Right forelimb (tissue), 1 donor: Measurements from ENCODE around the gene MS4A18.

Experiments
- DNase-seq: peaks from one replicate; pipeline ENCODE4 v3.0.0-alpha.2; 2018

Gene MS4A18

DNA sequence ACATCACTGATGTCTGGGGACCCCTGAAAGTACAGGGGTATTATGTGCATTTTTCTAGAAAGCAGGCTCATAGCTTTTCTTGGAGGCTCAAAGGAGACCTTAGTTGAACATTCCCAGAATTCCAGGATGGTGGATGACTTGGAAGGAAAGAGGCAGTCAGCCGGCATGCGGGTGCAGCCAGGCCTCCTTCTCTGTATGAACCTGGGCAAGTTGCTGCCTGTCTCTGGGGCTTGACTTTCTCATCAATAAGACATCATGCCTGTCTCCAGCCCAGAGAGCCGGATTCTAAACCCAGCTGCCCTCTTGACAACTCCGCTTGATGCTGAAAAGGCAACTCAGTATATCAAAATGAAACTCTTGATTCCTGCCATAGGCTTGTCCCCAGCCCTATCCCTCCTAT lies 44.8 kb downstream of the MS4A18 start:
- no peak for DNase-seq

DNA sequence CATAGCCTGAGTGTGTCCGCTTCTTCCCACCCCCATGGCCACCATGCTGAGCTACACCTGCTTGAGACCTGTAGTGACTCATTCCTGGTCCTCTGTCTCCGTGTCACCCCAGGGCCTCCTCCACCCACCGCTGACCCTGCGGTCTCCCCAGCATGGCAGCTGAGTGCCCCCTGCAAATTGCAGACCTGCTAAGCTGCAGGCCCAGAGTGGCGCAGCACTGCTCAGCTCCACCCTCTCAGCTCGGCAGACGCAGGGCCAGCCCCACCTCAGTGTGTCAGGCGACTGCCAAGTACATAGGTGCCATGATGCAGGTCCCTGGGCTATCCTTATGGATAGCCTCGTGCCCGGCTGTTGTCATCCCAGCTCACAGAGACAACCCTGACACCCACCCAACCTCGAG lies 45.3 kb downstream of the MS4A18 start:
- no peak for DNase-seq

DNA sequence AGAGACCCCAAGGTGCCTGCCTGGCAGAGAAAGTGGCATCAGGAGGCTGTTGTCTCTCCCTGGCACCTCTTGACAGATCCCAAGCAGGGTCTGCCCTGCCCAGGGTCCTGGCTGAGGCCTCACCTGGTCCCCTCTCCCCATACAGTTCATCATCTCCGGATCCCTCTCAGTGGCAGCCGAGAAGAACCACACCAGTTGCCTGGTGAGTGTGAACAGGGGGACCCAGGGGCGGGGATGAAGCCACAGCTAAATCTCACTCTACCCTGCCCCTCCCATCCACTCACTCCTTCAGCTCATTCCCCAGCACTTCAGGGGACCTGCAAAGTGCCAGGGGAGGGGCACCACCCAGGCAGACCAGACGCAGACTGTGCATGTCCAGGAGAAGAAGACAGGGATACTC lies 46.6 kb downstream of the MS4A18 start:
- DNase-seq: no peak

DNA sequence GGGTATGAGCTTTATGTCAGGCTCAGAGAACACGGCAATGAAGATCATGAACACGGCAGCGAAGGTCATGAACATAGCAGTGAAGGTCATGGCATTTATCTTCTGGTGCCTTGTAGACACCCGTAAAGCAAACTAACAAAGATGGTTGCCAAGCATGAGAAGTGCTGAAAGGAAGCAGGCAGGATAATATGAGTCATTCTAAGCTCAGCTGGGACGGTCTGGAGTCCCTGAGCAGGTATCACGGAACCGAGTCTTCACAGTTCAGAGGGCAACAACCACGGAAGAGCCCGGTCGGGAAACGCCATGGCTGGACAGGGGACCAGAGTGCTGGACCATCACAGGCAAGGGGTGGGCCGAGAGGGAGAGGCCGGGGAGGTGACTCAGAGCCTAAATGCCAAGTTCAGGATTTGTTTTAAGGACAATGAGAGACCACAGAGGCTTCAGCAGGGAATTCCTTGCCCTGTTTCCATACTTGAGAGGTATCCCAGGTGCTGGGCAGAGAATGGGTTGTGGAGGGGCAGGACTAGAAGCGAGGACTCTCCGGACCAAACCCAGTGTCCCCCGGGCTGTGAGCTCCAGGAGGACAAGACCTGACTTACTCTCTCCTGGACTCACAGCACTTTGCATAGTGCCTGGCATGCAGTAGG lies 47.5 kb downstream of the MS4A18 start:
- DNase-seq: no peak

GRCh38 chr11:60772666-60773065 lies 48.1 kb downstream of the MS4A18 start:
- DNase-seq: no peak

GRCh38 chr11:60774726-60775125 lies 50.2 kb downstream of the MS4A18 start:
- no peak for DNase-seq

DNA sequence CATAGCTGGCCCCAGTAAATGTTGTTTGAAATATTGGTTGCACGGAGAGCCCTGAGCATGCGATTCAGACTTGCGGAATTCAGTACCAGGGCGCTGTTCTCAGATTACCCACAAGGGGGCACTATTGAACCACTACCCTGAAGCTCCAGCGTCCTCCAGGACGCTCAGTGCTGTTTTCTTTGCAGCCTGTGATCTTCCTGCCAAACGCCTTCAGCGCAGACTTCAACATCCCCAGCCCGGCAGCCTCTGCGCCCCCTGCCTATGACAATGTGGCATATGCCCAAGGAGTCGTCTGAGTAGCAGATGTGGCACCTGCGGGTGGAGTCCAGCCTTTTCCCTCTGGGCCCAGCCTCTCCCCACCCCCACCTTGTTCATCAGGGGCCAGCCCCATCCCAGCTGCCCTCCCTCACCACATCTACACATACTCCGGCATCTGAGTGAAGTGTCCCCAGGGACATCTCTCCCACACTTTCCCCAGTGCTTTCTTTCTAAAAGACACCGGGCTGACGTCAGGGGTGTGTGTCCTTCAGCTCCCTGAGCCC lies 51.0 kb downstream of the MS4A18 start:
- peak; percentile 88 for DNase-seq

DNA sequence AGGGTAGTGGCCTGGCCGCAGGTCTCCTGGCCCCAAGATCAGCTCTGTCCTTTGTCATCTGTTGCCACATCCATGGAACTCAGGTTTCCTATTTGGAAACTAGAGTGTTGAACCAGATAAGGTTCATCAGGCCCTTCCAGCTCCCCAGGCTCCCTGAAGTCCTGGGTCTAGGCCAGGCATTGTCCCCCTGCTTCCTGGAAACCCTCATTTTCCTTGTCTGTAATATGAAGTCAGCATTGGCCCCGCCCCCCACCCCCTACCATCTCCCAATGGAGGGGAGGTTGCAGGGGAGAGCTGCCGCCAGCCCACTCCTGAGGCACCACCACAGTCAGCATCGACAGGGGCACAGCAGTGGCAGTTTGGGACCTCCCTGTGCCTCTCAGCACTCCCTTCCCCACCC lies 51.6 kb downstream of the MS4A18 start:
- no peak for DNase-seq

DNA sequence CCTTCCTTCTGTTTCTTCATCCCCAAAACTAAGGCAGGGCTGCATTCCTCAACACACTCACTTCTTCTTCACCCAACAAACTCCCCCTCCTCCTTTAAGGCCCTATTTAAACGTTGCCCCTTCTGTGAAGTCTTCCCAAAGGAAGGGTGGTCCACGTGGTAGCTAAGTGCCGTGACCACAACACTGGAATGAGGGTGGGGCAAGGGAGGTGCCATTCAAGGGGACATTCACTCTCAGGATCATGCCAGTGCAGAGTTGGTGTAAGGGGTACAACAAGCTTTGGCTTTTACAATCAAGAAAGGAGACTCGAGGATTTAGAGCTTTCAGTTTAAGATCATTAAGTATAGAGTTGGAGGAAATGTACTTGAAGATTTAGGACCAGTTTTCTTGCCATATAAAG lies 52.6 kb downstream of the MS4A18 start:
- DNase-seq: no peak

DNA sequence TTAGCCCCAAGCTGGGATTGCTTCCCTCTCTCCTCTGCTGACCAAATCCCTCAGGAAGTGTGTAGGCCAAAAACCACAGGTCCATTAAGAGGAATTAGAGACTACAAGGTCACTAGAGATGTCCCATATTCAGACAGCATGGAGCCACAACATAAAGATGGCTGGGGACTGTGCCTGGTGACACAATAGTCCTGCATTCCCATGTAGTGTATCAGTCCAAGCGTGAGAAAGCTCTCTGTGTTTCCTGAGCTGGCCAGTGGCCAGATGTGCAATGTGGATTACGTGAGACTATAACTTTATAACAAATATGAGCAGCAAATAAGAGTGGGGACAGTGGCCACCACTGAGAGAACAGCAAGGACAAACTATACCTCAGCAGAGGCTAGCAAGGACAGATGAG lies 53.1 kb downstream of the MS4A18 start:
- no peak for DNase-seq

GRCh38 chr11:60780065-60780464 lies 55.5 kb downstream of the MS4A18 start:
- DNase-seq: no peak

DNA sequence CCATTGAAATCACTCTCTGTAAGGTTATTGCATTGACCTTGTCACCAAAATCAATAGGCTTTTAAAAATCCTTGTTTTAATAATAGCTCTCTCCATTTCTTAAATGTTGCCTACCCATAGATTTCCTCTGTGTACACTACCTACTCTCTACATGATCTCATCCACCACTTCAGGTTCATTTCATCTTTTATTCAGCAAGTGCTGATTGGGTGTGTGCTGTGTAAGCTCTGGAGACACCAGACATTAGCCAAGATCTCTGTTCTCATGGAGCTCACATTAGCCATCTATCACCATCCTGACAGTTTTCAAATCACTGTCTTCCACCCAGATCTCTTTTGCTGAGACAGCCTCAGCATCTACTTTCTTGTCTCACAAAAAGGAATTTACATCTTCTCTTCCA lies 56.3 kb downstream of the MS4A18 start:
- DNase-seq: no peak

GRCh38 chr11:60781286-60781980 lies 56.9 kb downstream of the MS4A18 start:
- no peak for DNase-seq

GRCh38 chr11:60781981-60782316 lies 57.4 kb downstream of the MS4A18 start:
- DNase-seq: no peak

GRCh38 chr11:60782393-60783140 lies 58.0 kb downstream of the MS4A18 start:
- DNase-seq: no peak

DNA sequence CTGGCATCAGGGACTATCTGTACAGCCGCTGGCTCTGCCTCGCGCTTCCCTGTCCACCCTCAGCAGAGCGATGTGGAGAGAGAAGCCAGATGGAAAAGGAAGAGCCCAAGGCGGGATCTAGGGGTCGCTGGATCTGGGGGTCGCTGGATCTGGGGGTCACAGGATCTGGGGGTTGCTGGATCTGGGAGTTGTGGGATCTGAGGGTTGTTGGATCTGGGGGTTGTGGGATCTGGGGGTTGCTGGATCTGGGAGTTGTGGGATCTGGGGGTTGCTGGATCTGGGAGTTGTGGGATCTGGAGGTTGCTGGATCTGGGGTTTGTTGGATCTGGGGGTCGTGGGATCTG lies 58.6 kb downstream of the MS4A18 start:
- no peak for DNase-seq

DNA sequence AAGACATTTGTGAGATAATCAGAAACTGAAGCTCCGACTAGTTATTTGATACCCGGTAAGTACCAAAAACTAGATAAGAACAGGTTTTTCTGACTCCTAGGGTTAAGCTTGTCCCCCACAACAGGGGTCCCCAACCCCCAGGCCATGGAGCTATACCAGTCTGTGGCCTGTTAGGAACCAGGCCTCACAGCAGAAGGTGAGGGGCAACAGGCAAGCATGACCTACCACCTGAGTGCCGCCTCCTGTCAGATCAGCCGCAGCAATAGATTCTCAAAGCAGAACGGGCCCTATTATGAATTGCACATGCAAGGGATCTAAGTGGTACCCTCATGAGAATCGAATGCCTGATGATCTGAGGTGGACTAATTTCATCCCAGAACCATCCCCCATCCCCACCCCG lies 59.4 kb downstream of the MS4A18 start:
- no peak for DNase-seq

- DNase-seq: no peak
These were observed 60.6 kb downstream of the MS4A18 start, which contains the start of gene MS4A10 for GRCh38 chr11:60785136-60785535. TSS of gene MS4A10 (plus strand) at chr11:60785333. CDS start at chr11:60790336, 5,003 bp downstream.

DNA sequence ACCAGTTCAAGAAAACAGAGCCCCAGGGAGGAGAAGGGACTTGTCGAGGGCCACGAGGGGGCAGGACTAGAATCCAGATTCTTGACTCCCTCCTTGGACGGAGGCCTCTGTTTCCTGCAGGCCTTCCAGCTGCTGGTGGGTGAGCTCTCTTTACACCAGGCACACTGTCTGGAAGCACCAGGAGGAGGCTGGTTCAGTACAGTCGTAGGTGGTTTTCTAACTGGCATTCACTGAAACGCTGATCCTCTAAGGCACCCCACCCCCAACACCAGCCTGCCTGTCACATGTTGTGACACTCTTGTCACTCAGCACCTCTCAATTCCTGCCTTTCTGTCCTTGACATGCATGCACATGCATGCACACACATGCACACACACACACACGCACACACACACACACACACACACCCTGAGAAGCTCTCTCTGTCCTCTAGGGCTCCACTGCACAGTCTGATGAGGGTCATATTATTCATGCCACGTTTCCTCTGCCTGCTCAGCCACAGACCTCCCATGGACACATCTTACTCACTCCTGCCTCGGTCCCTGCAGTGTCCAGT lies 61.4 kb downstream of the MS4A18 start:
- DNase-seq: no peak

GRCh38 chr11:60786811-60787567 lies 62.5 kb downstream of the MS4A18 start:
- peak; percentile 66 for DNase-seq

DNA sequence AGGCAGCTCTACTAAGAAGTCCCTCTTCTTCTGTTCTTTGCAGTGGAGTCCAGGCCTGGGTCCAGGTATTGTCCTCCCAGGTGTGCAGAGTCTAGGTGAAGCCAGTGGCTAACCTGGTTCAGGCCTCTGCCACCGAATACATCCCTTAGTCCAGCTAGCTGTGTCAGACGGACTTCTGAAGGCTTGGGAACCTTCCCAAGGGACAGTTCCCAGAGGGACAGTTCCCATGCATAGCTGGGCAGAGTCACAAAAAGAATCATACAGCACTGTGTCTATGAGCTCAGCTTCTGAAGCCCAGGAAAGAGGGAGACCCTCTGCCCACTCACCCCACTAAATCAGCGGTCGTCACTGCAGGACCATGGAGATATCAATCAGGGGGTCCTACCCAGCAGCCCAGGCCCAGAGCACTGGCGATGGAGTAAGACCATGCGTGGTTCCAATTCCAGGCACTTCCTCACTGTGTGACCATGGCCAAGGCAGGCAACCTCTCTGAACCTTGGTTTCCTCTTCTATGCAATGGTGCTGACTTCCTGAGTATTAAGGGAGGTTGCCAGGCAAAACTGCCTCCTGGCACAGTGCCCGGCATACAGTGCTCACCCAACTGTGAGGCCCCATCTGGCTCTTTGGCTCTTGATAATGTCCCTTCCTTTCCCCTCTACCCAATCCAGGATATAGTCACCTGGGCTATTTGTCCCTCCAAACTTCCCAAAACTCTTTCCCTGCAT lies 64.0 kb downstream of the MS4A18 start:
- DNase-seq: no peak

DNA sequence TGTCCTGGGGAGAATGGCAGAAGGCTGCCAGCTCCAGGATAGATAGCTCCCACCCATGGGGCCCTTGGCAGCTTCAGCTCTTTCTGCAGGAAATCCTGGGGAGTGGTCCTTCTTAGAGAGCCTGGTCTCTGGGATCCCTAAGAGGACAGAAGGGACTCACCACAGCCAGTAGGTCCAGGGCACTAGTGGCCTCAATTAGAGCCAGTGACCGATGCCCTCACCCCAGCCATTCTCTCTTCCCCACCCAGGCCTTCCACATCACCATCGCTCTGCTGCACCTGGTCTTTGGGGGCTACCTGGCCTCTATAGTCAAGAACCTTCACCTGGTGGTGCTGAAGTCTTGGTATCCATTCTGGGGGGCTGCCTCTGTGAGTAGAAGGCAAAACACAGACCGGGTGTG lies 66.2 kb downstream of the MS4A18 start:
- no peak for DNase-seq
